ENCODE measurements around the gene HPS4.

DNA sequence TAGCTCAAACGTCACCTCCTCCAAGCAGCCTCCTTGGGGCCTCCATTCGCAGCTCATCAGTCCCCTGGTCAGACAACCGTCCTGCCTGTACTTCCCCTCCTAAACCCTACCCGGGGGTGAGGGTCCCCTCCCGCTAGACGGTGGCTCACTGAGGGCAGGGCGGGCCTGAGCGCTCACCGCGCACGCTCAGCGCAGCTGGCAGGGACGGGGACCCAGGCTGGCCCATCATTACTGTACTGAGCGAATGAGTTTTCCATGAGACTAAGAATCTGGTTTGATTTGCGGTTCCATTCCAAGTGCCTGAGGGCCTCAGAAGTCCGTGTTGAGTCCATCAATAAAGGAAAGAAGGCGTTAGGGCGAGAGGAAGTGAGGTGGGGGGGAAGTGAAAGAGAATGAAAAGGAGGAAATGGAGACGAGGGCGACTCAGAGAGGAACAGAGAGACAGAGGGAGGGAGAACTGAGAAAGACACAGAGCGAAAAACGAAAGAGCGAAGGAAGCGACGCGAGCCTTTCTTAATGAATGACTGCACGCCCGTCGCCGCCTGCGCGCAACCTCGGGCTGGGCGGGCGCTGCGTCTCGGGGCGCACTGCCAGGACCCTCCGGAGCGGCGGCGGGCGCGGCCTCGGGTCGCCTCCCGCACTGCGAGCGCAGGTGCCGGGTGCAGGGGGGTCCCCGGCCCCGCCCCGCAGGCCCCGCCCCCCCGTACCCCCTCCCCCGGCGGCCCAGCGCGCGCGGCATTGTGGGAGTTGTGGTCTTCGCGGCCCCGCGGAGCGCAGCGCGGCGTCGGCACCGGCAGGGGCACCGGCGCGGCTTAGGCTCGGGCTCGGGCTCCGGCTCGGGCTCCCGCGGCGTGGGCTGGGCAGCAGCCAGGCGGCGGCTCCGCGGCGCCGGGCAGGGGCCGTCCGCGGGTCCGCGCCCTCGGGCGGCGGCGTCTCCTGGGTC is 54.8 kb downstream of the HPS4 start, which contains the start of gene ASPHD2:
- TF ChIP-seq, protein P1, sequence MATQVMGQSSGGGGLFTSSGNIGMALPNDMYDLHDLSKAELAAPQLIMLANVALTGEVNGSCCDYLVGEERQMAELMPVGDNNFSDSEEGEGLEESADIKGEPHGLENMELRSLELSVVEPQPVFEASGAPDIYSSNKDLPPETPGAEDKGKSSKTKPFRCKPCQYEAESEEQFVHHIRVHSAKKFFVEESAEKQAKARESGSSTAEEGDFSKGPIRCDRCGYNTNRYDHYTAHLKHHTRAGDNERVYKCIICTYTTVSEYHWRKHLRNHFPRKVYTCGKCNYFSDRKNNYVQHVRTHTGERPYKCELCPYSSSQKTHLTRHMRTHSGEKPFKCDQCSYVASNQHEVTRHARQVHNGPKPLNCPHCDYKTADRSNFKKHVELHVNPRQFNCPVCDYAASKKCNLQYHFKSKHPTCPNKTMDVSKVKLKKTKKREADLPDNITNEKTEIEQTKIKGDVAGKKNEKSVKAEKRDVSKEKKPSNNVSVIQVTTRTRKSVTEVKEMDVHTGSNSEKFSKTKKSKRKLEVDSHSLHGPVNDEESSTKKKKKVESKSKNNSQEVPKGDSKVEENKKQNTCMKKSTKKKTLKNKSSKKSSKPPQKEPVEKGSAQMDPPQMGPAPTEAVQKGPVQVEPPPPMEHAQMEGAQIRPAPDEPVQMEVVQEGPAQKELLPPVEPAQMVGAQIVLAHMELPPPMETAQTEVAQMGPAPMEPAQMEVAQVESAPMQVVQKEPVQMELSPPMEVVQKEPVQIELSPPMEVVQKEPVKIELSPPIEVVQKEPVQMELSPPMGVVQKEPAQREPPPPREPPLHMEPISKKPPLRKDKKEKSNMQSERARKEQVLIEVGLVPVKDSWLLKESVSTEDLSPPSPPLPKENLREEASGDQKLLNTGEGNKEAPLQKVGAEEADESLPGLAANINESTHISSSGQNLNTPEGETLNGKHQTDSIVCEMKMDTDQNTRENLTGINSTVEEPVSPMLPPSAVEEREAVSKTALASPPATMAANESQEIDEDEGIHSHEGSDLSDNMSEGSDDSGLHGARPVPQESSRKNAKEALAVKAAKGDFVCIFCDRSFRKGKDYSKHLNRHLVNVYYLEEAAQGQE (IDR thresholded peaks at IDR 0.05; ENCODE audit: low read depth) = no peak
- TF ChIP-seq CEBPB (IDR thresholded peaks at IDR 0.05; ENCODE audit: low read depth) (no peak), POLR2AphosphoS5 (IDR thresholded peaks at IDR 0.05; ENCODE audit: low read depth, low read length) (peak; percentile 44), POLR2A (IDR thresholded peaks at IDR 0.05; ENCODE audit: borderline replicate concordance, extremely low read depth, insufficient read depth, insufficient read length) (peak; percentile 35), ZNF274 (IDR thresholded peaks at IDR 0.05; ENCODE audit: low read depth, low read length) (no peak), EZH2 (IDR thresholded peaks at IDR 0.05) (no peak), EZH2phosphoT487 (IDR thresholded peaks at IDR 0.05; ENCODE audit: borderline replicate concordance) (no peak), EGR1 (IDR thresholded peaks at IDR 0.05; ENCODE audit: low read depth) (no peak), ZFX (IDR thresholded peaks at IDR 0.05) (peak; percentile 52; the same call in 1 of the 2 replicates), JUND (IDR thresholded peaks at IDR 0.05) (no peak), SRF (IDR thresholded peaks at IDR 0.05; ENCODE audit: low read depth) (no peak)
- TF ChIP-seq, protein P2, sequence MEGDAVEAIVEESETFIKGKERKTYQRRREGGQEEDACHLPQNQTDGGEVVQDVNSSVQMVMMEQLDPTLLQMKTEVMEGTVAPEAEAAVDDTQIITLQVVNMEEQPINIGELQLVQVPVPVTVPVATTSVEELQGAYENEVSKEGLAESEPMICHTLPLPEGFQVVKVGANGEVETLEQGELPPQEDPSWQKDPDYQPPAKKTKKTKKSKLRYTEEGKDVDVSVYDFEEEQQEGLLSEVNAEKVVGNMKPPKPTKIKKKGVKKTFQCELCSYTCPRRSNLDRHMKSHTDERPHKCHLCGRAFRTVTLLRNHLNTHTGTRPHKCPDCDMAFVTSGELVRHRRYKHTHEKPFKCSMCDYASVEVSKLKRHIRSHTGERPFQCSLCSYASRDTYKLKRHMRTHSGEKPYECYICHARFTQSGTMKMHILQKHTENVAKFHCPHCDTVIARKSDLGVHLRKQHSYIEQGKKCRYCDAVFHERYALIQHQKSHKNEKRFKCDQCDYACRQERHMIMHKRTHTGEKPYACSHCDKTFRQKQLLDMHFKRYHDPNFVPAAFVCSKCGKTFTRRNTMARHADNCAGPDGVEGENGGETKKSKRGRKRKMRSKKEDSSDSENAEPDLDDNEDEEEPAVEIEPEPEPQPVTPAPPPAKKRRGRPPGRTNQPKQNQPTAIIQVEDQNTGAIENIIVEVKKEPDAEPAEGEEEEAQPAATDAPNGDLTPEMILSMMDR (IDR thresholded peaks at IDR 0.05 in 2 of 3, conservative IDR thresholded peaks at IDR 0.05 in 1 of 3; ENCODE audit: borderline replicate concordance in 1 of 3, insufficient read depth in 1 of 3, low read depth in 2 of 3, low read length in 2 of 3) = no peak
- TF ChIP-seq, protein P3, sequence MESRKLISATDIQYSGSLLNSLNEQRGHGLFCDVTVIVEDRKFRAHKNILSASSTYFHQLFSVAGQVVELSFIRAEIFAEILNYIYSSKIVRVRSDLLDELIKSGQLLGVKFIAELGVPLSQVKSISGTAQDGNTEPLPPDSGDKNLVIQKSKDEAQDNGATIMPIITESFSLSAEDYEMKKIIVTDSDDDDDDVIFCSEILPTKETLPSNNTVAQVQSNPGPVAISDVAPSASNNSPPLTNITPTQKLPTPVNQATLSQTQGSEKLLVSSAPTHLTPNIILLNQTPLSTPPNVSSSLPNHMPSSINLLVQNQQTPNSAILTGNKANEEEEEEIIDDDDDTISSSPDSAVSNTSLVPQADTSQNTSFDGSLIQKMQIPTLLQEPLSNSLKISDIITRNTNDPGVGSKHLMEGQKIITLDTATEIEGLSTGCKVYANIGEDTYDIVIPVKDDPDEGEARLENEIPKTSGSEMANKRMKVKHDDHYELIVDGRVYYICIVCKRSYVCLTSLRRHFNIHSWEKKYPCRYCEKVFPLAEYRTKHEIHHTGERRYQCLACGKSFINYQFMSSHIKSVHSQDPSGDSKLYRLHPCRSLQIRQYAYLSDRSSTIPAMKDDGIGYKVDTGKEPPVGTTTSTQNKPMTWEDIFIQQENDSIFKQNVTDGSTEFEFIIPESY (IDR thresholded peaks at IDR 0.05; ENCODE audit: extremely low read depth, insufficient replicate concordance, low read length) = no peak
- TF ChIP-seq, protein P4, sequence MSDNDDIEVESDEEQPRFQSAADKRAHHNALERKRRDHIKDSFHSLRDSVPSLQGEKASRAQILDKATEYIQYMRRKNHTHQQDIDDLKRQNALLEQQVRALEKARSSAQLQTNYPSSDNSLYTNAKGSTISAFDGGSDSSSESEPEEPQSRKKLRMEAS (IDR thresholded peaks at IDR 0.05) = no peak
